ENCODE measurements around the gene CHD5.

- TF ChIP-seq CTCF (IDR thresholded peaks at IDR 0.05) = no peak
- no peak for TF ChIP-seq POLR2A (IDR thresholded peaks at IDR 0.05)
Observed at GRCh38 chr1:6202256-6202655, 22.1 kb upstream of the CHD5 start.
